Activated CD8-positive, alpha-beta memory T cell treated with anti-CD3 and anti-CD28 coated beads for 4 hours (primary cell): ENCODE results near the gene ZFP36L2.

Experiments used
- DNase-seq, 2 donors: peaks; one replicate each; pipeline ENCODE4 v3.0.0-alpha.2; 2020; ENCODE audit warnings: low read depth in 2 of 2

The ZFP36L2 gene, protein sequence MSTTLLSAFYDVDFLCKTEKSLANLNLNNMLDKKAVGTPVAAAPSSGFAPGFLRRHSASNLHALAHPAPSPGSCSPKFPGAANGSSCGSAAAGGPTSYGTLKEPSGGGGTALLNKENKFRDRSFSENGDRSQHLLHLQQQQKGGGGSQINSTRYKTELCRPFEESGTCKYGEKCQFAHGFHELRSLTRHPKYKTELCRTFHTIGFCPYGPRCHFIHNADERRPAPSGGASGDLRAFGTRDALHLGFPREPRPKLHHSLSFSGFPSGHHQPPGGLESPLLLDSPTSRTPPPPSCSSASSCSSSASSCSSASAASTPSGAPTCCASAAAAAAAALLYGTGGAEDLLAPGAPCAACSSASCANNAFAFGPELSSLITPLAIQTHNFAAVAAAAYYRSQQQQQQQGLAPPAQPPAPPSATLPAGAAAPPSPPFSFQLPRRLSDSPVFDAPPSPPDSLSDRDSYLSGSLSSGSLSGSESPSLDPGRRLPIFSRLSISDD

DNA sequence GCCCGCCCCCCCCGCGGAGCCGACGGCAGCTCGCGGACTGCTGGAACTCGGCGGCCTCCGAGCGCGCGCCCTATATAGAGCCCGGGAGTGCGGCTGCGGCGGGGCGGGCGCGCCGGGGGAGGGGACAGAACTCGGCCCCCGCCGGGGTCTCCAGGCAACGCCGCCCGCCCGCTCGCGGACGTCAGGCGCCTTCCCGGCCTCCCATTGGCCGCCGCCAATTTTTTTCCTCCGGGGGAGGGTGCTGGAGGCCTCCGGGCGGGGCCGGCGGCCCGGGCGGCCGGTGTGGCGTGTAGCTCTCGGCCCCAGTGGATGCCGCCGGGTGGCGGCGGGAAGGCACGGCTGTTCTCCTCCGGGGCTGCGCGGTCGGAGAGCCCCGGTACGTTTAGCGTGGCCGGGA is at the start of gene ZFP36L2:
Gene ZFP36L2, minus strand, starts transcription at position 49 of the 397 bp plus-strand sequence. CDS start 291 bp downstream, outside the sequence.
- peak; percentile 90 to 91 for DNase-seq

DNA sequence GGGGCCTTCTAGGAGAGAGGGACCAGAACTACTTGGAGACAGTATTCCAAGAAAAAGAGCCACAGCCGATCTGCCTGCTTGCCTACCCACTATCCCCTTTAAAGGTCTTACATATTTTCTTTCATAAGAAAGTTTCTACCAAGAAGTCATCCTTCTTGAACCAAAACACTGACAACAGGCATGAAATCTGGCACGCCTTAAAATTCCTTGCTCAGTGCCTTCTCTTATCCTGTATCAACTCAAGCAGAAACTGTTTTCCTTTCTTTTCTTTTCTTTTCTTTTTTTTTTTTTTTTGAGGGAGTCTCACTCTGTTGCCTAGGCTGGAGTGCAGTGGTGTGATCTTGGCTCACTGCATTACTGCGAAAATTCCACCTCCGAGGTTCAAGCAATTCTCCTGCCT is 48.3 kb upstream of the ZFP36L2 start:
- no peak for DNase-seq

DNA sequence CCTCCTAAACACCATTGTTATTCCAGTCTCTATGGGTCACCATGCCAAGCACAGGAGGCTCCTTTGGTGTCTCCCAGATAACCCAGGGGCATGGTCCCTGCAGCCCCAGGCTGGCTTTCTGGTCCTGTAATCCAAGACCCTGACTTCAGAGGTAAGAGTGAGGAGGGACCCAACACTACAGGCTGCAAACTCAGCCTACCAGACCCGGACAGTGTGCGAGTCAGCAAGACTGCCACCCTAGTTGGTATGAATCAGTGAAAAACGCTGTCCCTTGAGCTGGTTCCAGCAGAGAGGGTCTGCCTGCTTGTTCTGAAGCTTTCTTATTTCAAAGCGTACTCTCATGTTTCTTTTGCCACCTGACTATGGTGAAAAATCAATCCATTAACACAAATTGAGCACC is 47.6 kb upstream of the ZFP36L2 start:
- no peak for DNase-seq

DNA sequence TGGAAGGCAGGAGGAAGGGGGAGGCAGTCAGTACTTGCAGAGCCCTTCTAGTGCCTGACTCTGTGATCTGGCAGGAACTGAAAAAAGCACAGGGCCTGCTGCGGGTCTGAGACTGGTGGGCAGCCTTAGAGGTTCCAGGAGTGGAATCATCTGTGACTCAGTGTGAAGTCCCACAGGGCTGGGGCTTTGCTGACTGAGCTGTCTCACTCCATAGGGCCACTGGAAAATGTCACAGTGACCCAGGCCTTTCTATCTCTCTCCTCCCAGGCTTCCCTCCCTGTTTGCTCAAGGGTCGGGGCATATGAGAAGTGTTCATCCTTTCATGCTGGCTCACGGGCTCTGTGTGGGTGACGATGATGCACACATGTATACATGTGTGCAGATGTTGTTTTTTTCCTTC is 47.1 kb upstream of the ZFP36L2 start:
- DNase-seq, result no peak

DNA sequence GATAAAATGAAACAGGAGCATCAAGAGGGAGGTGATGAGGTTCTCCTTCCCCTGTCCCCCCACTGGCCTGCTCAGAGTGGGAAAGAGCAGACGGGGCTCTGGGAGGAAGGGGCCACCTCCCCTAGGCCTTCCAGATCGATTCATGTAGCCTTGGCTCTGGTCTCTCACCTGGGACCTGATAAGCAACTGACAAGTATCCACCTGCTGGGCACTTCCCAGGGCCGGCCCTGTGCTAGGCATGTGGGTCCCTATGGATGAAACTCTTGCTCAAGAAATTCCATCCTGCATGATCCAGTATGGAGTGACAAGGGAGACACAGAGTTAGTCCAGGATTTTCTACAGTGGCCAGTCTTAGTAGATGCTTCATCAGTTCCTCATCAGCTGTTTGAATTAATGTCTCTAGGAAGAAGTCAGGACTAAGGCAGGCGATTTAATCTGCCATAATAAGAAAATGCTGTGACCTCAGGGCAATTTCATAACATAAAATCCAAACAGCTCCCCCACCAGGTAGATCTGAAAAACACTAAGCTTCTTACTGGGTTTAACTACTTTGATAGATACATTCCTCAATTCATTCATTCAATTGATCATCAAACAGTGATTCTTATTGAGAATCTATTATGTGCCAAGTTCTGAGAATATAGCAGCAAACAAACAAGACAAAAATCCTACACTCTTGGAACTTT is 44.7 kb upstream of the ZFP36L2 start:
- no peak for DNase-seq

DNA sequence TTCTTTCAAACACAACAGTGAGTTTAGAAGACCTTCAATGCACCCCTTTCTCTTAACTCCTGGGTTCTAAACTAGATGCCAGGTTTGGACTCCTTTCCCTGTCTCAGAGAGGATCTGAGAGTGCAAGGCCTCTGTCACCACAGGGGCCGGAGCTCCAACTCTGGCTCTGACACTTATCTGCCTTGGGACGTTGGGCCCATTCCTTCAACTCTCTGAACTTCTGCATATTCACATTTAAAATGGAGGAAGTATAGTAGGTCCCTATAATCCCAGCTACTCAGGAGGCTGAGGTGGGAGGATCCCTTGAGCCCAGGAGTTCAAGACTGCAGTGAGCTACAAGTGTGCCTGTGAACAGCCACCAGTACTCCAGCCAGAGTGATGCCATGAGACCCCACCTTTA is 44.1 kb upstream of the ZFP36L2 start:
- no peak for DNase-seq

DNA sequence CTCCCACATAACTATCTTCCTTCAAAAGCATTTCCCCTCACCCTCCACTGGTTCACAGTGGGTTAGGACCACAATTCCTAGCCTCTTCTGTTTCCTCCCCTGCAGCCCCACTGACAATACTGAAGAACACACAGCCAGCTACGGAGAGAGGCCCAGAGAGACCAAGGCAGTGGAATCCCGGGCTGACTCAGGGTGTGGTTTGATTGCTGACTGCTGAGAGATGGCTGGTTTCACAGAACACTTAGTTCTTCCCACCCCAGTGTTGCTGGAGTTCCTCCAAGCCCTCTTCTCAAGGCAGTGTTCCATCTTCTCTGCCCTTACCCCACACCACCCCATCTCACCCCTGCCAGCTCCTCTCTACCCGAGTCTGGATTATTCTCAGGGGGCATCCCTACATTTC is 43.3 kb upstream of the ZFP36L2 start:
- DNase-seq, result no peak

DNA sequence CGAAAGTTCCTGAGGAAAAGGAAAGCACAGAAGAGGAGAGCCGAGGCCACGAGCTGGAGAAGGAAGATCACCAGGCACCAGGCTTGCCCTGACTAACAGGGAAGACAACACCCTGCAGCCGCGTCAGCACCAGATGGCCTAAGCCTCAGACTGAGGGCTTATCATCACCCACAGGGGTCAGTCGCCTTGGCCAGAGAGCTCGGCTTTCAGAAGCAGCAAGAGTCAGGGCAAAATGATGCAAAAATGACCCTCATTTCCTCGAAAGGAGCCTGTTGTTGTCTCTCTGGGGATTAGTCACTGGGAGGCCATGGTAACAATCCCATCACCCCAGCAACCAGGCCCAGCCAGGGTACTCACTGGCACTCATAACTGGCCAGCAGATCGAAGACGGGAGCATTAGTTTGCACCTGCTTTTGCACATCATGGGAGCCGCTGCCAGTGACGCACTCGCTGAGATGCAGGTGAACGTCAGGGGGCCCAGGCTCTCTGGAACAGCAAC is 42.7 kb upstream of the ZFP36L2 start:
- no peak for DNase-seq

DNA sequence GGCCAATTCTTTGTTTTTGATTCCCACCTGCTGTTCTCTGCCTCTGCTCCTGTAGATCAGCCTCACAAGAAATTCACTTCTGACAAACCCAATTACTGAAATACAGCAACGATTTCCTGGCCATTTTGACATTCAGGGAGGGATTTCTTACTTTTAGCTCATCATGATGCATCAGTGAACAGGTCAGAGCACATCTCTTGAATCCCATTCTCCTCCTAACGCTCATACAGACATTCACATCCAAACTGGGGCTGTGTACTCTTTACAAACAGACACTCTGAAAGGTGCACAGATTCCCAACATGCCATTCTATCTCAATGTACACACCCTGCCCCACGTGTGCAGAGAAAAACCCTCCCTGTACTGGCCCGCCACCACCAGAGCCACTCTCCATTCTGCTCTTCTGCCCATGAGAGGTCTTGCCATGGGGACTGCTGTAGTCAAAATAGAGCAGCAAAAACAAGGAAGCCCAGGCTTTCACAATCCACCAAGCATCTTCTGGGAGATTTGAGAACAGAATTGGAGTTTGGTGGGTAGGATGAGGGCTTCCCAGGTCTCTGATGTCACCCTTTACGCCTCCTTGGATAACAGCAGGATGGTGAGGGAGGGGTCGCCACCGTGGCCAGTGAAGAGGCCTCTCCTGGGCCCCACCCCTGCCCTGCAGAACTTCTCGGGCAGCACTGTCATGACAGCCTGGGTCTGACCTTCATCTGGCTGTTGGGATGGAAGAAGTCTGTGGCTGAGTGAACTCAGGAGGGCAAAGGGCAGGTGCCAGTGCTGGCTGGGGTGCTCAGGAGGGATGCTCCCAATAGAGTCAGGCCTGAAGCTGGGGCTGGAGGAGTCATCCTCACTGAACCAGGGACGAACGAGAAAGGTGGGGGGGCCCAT is 41.9 kb upstream of the ZFP36L2 start:
- DNase-seq, result no peak

DNA sequence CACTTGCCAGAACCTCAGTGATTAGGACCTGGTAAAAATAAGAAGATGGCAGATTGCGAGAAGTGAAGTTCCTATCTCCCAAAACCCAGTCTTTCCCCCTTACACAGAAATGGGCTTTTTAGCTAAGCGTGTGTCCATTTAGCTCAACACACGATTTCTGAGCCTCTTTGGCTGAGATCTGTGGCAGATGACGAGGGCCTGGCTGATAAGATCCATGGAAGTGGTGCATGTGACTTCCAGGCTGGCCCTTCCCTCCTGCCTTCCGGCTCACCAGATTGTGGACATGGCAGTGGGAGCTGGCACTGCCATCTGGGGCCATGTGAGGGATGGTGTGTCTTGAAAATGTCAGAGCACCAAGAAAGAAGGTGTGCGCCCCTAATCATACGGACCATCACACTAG is 41.0 kb upstream of the ZFP36L2 start:
- DNase-seq, result no peak

DNA sequence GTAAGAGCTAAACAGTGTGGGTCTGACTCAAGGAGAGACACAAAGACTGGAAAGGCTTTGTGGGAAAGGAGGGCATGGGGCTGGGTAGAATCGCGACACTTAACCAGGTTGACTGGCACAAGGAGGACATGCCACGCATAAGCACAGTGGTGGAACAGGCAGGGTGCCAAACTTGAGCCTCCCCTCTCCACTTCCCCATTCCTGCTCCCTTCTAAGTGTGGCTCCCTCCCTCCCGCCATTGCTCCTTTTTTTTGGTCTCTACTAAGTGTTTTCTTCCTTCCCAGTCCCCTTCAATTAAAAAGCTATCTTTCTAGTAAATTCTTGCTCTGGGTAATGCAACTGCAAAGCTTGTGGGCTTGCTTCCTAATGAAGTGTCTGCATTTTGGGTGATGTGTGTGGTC is 40.3 kb upstream of the ZFP36L2 start:
- DNase-seq, result no peak

DNA sequence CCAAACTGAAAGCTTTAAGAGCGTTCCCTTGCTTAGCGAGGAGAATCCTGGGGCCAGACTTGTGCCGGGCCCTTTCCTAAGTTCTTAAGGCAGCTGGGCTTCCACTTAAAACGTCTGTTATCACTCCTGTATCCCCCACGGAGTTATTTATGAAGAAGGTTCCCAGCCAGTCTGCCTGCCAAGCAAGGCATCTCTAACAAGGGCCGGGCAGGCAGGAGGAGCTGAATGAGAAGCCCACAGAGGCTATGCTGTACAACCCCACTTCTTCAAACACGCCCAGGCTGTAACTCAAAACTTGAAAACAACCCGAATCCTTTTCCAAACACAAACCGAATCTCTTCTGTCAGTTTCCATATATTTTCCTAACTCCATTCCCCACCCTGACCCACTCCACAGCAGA is 39.0 kb upstream of the ZFP36L2 start:
- no peak for DNase-seq

DNA sequence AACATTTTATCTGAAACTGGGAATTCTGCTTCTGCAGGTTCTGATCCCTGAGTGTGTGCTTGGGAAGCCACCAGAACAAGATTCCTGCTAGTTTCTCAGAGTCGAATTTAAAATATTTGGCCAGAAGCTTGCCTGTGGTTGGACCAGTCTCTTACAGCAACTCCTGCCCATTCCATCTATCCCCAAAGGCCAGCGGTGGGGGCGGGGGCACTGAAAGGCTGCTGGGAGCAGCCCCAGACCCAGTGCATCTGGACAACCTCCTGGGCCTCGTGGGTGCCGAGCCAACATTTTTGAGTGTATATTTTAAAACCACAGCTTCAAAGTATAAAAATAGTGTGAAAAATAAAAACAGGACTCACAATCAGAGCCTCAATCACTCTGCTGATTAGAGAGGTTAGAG is 38.6 kb upstream of the ZFP36L2 start:
- DNase-seq, result no peak

DNA sequence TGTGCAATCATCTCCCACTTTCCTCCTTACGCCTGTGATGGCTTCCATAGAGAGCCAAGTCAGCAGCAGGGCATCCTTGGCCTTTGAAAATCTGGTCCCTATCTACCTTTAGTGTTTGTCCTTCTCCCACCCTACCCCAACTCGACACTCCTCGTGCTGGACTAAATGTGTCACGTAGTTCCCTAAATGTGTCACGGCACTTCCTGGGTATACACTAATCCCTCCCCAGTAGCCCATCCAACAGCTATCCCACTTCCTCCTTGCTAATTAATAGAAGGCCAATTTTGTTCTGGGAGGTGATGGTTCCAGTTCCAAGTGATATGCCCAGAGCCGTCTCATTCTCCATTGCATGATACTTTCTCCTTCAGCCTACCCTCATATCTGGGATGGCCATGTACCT is 36.5 kb upstream of the ZFP36L2 start:
- no peak for DNase-seq

DNA sequence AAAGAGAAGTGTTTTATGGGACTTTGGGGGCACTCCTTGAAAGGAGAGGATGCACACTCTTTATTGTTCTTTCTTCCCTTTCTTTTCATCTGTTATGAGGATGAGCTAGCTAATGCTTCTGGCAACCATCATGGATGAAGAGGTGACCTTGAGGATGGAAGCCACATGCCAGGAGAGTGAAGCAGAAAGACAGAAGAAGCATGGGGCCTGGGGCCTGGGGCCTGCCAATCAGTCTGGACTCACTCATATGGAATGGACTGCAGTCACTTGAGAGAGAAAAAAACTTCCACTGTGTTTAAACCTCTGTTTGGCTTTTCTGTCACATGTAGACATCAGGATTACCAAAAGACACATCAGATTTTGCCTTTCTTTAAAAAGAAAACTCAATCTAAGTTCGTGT is 35.8 kb upstream of the ZFP36L2 start:
- no peak for DNase-seq

DNA sequence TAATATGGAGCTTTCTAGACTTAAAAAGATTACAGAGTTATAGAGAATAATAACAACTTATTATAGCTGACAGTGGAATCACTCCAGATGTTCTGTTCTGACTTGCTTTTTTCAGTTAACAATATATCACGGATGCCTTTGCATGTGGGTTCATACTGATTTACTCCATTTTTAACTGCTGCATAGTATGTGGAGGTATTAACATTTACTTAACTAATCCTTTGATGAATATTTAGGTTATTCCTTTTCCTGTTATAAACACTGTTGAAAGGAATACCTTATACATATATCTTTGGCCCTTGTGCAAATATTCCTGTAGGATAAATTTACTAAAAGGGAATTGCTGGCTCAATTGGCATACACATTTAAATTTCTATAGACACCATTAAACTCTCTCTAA is 33.1 kb upstream of the ZFP36L2 start:
- no peak for DNase-seq

DNA sequence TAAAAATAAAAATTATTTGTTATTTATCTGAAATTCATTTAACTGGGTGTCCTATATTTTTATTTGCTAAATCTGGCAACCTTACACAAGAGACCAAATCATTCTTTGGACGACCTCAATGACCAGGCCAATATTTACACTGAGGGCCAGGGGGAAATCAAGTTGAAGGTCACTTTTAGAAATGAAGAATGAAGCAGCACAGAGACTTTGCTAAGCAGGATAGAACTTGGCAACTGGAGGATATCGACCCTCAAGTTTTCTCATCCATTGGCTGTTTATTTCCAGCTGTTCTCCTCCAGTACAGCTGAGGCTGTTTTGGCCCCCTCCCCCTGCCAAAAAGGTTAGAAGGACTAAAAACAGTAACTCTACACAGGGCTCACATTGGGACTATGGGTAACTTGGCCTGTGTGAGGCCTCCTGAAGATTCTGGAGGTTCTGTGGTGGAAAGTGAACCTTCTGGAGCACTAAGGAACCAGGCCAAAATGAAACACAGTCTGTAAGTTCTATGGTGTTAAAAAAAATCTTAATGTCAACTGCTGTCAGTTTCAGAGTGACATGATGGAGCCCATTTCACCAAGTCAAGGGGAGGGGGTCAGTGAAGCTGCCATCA is 32.2 kb upstream of the ZFP36L2 start:
- DNase-seq, result no peak

DNA sequence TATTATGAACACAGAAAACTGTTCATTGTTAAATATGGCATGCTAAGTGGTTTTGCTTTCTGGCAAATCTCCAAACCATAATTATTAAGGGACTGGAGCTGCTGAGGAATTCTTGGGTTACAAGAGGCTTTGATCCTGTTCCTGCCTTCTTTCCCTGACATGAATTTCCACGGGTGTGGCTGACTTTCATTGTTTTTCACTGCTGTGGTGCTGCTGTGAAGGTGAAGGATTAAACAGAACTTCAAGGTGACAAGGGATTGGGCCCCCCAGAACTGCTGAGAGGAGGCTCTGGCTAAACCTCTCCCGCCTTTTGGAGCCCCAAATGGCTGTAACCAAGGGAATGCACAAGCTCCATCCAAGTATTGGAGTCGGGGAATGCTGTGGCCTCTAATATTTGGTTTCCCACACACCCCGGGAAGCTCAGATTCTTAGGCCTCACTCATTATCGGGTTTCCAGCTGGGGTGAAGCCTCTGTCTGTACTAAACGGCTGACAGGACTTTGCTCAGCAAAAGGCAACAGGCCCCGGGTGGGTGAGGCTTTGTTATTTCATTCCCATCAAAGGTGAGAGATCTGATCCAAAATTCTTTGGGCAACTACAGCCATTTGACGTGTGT is 29.0 kb upstream of the ZFP36L2 start:
- DNase-seq, result no peak

DNA sequence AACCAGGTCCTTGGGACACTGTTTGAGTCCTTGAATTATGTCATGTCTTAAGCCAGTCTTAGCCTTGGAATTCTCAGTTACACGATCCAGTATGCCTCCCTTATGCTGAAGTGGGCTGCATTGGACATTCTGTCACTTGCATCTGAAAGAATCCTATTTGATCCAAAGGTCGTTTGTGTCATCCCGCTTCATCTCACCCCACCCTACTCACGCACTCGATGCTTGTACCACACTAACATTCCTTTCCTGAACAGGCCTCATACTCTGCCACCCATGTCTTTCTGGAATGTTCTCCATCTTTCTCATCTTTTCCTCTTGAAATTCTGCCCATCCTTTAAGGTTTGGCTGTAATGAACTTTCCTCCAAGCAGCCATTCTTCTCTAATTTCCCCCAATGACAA is 27.9 kb upstream of the ZFP36L2 start:
- no peak for DNase-seq

DNA sequence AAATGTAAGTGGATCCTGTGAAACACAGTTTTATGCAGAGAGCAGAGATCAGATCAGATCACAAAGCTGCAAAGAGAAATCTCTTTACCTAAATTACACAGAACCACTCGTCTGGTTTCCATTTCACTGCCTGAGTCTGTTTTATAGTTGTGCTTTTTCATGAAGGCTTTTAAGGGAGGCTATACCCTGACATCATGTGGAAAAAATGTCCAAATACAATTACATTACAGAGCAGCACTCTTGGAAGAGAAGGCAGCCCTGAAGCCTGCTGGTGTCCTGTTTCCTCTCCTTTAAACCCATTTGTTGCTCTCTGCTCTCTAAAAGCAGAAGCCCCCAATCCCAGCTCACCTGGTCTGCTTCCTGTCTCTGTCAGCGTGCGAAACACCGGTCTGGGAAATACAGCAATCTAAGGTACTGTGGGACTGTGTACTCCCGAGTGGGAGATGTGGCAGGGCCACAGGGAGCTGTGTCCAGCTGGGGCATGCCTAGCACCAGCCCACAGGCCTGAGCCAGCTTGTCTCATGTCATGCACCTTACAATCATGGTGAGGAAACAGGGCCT is 24.8 kb upstream of the ZFP36L2 start:
- no peak for DNase-seq

DNA sequence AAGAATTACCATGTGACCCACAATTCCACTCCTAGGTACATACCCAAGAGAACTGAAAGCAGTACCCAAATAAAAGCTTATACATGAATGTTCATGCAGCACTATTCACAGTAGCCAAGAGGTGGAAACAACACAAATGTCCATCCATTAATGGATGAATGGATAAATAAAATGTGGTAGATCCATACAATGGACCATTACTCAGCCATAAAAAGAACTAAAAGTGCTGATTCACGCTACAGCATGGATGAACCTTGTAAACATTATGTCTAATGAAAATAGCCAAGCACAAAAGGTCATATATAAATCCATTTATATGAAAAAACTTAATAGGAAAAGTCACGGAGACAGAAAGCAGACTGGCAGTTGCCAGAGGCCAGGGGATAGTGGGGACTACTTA is 23.6 kb upstream of the ZFP36L2 start:
- no peak for DNase-seq
